Thyroid gland (tissue), 4 donors: ENCODE measurements around the gene SLCO4A1.

ENCODE experiments used
- POLR2A ChIP-seq, 2 donors: fragments of 450-650 bp; IDR thresholded peaks; one replicate each; pipeline ENCODE4 v1.6.1; 2017; ENCODE audit warnings: antibody characterized with exemption in 2 of 2, mild to moderate bottlenecking in 2 of 2, moderate library complexity in 1 of 2
- TF ChIP-seq, protein P1 (sequence below), 6 experiments: fragments of 200-600 bp in 3 of 6; fragments of 450-650 bp in 3 of 6; sonication (generic) in 3 of 6; IDR thresholded peaks; one replicate each; pipeline ENCODE4 v1.5.1; 2016 to 2019; ENCODE audit warnings: antibody characterized with exemption in 6 of 6, mild to moderate bottlenecking in 2 of 6, inconsistent platforms in 1 of 6, moderate library complexity in 1 of 6

DNA sequence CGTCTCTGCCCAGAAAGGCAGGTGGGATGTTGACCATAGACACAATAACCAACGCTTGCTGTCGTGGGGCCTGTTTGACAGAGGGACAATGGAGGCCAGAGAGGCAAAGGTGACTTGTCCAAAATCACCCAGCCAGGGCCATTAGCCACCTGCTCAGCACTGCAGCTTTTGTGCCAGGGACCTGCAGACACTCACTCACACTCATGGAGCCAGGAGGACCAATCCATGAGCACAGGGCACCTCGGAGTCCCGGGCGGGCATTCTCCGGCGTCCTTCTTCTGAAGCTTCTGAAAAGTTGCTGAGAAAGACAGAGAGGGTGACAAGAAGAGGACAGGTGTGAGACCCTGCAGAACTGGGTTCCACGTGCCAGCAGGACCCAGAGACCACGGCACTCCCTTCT lies 45.4 kb upstream of the SLCO4A1 start:
- TF ChIP-seq, protein P1, sequence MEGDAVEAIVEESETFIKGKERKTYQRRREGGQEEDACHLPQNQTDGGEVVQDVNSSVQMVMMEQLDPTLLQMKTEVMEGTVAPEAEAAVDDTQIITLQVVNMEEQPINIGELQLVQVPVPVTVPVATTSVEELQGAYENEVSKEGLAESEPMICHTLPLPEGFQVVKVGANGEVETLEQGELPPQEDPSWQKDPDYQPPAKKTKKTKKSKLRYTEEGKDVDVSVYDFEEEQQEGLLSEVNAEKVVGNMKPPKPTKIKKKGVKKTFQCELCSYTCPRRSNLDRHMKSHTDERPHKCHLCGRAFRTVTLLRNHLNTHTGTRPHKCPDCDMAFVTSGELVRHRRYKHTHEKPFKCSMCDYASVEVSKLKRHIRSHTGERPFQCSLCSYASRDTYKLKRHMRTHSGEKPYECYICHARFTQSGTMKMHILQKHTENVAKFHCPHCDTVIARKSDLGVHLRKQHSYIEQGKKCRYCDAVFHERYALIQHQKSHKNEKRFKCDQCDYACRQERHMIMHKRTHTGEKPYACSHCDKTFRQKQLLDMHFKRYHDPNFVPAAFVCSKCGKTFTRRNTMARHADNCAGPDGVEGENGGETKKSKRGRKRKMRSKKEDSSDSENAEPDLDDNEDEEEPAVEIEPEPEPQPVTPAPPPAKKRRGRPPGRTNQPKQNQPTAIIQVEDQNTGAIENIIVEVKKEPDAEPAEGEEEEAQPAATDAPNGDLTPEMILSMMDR (IDR thresholded peaks at IDR 0.05), result no peak
- no peak for TF ChIP-seq POLR2A (IDR thresholded peaks at IDR 0.05)
